C4-2B (cell line): ENCODE measurements around the gene DTD2.
"Not testable (repeated sequence)": the region's sequence is repeated elsewhere in the genome, so short reads cannot be mapped to it uniquely, and the experiment has no call there.

Source experiments
- H3K27ac ChIP-seq: fragments of 450-650 bp; 2 replicates; pipeline ENCODE4 v1.5.1; 2017
- ZFX ChIP-seq: fragments of 450-650 bp; IDR thresholded peaks from 2 replicates; pipeline ENCODE4 v1.6.1; 2017
- TF ChIP-seq, protein P1 (sequence below): fragments of 450-650 bp; conservative IDR thresholded peaks from 2 replicates; pipeline ENCODE4 v1.5.1; 2017; ENCODE audit warnings: mild to moderate bottlenecking

DTD2 gene

DNA sequence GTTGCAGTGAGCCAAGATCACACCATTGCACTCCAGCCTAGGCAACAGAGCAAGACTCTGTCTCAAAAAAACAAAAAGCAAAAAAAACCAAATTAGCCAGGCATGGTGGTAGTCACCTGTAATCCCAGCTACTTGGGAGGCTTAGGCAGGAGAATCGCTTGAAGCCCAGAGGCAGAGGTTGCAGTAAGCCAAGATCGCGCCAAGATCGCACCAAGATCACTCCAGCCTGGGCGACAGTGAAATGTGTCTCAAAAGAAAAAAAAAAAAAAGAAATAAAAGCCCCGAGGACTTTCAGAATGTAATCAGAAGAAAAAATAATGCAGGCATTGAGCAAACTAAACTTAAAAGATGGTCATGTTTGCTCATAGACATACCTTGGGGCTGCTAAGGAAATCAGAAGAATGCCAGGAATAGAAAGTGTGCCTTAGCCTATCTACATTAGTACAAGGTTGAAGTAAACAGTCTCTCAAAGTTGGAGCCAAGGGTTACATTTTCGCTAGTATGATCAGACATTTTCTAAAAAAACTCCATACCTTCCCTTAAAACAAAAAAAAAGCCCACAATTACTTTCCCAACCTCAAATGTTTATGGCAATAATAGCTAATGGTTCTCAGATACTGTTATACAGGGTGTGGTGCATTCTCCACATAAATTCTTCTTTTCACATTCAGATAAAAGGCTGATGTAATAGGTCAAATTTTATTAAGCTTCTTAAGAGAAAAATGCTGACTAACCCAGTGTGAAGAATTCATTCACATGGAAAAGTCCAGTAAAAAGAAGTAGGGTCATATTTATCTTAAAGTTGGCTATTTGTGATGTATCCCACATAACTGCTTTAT lies 15.8 kb downstream of the DTD2 start:
- no peak for TF ChIP-seq ZFX
- TF ChIP-seq, protein P1, sequence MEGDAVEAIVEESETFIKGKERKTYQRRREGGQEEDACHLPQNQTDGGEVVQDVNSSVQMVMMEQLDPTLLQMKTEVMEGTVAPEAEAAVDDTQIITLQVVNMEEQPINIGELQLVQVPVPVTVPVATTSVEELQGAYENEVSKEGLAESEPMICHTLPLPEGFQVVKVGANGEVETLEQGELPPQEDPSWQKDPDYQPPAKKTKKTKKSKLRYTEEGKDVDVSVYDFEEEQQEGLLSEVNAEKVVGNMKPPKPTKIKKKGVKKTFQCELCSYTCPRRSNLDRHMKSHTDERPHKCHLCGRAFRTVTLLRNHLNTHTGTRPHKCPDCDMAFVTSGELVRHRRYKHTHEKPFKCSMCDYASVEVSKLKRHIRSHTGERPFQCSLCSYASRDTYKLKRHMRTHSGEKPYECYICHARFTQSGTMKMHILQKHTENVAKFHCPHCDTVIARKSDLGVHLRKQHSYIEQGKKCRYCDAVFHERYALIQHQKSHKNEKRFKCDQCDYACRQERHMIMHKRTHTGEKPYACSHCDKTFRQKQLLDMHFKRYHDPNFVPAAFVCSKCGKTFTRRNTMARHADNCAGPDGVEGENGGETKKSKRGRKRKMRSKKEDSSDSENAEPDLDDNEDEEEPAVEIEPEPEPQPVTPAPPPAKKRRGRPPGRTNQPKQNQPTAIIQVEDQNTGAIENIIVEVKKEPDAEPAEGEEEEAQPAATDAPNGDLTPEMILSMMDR: no peak
- H3K27ac ChIP-seq: no peak overlapping the region

DNA sequence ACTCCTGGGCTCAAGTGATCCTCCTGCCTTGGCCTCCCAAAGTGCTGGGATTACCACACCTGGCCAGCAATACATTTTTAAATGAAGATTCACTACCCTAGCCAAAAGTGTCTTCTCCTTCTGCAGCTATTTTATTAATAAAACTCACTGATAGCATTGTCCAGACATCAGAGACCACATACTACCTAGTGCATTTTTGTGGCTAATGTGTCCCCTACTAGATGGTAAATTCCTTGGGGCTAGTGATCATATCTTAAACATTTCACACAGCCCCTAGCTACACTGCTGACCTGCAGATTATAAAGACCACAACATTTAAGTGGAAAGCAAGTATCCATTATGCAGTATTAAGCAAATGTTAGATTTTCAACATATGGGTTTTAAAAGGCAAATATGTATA lies 17.0 kb downstream of the DTD2 start:
- no peak for TF ChIP-seq ZFX
- TF ChIP-seq, protein P1: no peak
- no peak overlapping the region for H3K27ac ChIP-seq

DNA sequence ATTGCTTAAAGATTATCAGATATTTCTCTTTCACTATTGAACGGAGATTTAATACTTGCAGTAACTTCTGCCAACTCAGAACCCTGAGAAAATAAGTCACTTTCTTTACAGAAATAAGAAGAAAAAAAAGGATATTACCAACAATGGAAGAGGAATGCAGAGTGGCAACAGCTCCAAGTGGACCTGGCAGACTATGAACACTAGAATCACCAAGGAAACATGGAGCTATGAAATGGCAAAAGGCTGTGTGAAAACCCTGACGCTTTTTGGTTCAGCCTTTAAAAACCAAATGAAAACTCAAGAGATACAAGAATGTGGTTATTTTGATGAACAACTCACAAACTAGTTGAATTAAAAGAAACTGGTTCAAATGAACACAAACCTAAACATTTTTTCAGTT lies 17.7 kb downstream of the DTD2 start:
- TF ChIP-seq, protein P1: no peak
- TF ChIP-seq ZFX: no peak
- no peak overlapping the region for H3K27ac ChIP-seq

DNA sequence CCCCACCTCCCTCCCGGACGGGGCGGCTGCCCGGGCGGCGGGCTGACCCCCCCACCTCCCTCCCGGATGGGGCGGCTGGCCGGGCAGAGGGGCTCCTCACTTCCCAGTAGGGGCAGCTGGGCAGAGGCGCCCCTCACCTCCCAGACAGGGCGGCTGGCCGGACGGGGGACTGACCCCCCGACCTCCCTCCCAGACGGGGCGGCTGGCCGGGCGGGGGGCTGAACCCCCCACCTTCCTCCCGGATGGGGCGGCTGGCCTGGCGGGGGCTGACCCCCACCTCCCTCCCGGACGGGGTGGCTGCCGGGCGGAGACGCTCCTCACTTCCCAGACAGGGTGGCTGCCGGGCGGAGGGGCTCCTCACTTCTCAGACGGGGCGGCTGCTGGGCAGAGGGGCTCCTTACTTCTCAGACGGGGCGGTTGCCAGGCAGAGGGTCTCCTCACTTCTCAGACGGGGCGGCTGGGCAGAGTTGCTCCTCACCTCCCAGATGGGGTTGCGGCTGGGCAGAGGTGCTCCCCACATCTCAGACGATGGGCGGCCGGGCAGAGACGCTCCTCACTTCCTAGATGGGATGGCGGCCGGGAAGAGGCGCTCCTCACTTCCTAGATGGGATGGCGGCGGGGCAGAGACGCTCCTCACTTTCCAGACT lies 20.1 kb downstream of the DTD2 start:
- not testable (repeated sequence) for H3K27ac ChIP-seq

DNA sequence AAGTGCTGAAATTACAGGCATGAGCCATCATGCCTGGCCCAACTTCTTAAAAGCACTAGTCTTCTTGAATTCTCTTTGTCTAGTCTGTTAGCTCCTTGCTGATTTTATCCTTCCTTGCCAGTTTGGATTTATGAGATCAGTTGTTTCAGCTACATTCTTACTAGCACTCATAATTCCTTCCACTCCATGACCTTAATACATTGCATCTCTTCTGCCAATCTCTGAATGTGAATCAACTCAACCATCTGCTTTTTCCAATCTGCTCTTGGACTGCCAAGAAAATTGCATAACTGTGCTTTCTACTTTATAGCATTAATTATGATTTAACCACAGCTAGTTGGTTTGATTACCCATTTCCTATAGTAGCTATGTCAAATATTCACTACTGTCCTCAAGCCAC lies 22.0 kb downstream of the DTD2 start:
- H3K27ac ChIP-seq: no peak overlapping the region
- no peak for TF ChIP-seq ZFX
- TF ChIP-seq, protein P1: no peak

DNA sequence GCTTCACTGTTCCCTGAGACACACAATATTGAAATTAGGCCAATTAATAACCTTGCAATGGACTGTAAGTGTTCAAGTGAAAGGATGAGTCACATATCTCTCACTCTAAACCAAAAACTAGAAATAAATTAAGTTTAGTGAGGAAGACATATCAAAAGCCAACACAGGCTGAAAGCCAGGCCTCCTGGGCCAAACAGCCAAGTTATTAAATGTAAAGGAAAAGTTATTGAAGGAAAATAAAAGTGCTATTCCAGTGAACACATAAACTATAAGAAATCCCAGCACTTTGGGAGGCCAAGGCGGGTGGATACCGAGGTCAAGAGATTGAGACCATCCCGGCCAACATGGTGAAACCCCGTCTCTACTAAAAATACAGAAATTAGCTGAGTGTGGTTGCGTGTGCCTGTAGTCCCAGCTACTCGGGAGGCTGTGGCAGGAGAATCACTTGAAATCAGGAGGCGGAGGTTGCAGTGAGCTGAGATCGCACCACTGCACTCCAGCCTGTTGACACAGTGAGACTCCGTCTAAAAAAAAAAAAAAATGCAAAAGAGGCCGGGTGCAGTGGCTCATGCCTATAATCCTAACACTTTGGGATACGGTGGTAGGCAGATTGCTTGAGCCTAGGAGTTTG lies 26.6 kb downstream of the DTD2 start:
- H3K27ac ChIP-seq: no peak overlapping the region
- TF ChIP-seq, protein P1: no peak
- TF ChIP-seq ZFX: no peak

DNA sequence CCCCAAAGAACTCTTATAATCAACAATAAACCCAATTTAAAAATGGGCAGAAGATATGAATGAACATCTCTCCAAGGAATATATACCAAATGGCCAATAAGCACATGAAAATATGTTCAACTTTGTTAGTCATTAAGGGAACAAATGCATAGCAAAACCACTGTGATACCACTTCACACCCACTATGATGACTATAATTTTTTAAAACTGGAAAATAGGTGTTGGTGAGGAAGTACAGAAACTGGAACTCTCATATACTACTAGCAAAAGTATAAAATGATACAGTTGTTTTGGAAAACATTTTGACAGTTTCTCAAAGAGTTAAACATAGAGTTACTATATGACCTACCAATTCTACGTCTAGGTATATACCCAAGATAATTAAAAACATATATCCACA lies 27.5 kb downstream of the DTD2 start:
- H3K27ac ChIP-seq: no peak overlapping the region
- TF ChIP-seq, protein P1: no peak
- TF ChIP-seq ZFX: no peak
